ENCODE measurements around the gene SSH2.

The SSH2 gene

DNA sequence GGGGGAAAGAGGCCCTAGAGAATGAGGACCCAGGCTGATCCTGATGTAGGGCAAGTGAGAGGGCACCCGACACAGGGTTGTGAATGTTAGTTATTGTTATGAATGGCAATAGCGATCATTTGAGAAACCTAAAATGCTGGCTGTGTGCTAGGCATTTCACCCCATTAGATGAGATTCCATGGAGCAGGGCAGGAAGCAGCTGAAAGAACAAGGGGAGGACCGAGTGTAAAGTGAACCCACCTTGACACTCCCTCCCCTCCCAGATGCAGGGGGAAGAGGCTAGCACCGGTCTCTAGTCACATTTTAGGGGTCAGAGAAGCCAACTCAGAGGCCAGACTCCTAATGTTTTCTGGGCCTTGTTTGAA lies 306.8 kb downstream of the SSH2 start:
- Histone ChIP-seq H3K27me3 (ENCODE audit: control insufficient read depth, insufficient read depth, low read length) (no peaks in the 10 kb centered on the region), H3K36me3 (ENCODE audit: control insufficient read depth, insufficient read depth, low read length) (no peaks in the 10 kb centered on the region), H3K4me3 (ENCODE audit: low read length) (peak overlapping the region; percentile 69), H3K4me1 (ENCODE audit: control insufficient read depth, insufficient read depth, low read length) (peaks cover 7% of the 10 kb centered on the region), H3K9ac (ENCODE audit: low read length) (no peak overlapping the region), H3K27ac (ENCODE audit: low read depth, low read length) (no peak overlapping the region)

DNA sequence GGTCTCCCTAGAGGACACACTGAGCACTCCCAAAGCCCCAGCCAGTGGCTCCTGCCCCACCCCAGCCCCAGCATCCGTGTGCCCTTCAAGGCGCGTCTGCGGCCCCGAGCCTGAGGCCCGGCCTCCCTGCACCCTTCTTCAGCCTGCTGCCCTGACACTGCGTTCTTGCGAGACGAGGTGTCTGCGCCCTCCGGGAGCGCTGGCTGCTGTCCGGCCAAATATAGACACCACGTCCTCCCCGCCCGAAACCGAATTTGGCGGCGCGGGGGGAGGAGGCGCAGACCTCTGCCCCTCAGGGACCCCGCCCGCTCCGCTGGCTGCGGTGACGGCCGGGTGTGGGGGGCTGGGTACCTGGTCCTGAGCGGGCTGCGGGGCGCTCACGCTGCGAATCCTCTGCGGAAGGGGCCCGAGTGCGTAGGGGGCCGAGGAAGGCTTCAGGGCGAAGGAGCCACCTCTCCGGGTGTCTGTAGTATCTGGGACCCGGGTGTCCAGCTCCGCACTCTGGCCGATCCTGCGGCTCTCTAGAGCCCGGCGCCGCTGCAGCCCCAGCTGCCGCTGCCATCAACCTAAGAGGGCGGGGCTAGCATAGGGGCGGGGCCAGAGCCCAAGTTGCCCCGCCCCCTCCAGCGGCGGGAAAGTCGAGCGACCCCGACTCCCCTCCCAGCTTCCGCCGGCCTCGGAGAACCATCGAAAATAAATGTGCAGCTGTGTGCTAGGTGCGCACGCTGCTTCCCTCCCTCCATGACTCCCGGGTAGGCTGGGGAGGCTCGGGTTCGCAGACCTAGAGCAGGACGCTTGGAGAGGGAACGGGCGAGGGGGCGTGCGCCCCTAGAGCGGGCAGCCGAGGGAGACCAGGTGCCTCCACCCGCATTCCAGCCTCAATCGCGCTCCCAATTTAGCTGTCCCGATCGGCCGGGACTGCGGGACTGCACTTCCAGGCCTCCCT lies 307.4 kb downstream of the SSH2 start, which contains the start of gene CORO6:
TSS of gene CORO6 (minus strand) at position 576 of the 946 bp plus-strand sequence. CDS start 1,491 bp downstream, outside the sequence.
- Histone ChIP-seq H3K27me3 (ENCODE audit: control insufficient read depth, insufficient read depth, low read length) (no peaks in the 10 kb centered on the region), H3K36me3 (ENCODE audit: control insufficient read depth, insufficient read depth, low read length) (no peaks in the 10 kb centered on the region), H3K9ac (ENCODE audit: low read length) (peak within 1 kb of the TSS; percentile 32), H3K4me1 (ENCODE audit: control insufficient read depth, insufficient read depth, low read length) (peaks cover 8% of the 10 kb centered on the region), H3K27ac (ENCODE audit: low read depth, low read length) (peak within 1 kb of the TSS; percentile 82), H3K4me3 (ENCODE audit: low read length) (peak within 1 kb of the TSS; percentile 69)

GRCh38 chr17:29621751-29622194 lies 308.3 kb downstream of the SSH2 start:
- Histone ChIP-seq H3K27ac (ENCODE audit: low read depth, low read length) (peak overlapping the region; percentile 82), H3K27me3 (ENCODE audit: control insufficient read depth, insufficient read depth, low read length) (no peaks in the 10 kb centered on the region), H3K36me3 (ENCODE audit: control insufficient read depth, insufficient read depth, low read length) (no peaks in the 10 kb centered on the region), H3K4me3 (ENCODE audit: low read length) (peak overlapping the region; percentile 69), H3K9ac (ENCODE audit: low read length) (peak overlapping the region; percentile 32), H3K4me1 (ENCODE audit: control insufficient read depth, insufficient read depth, low read length) (peaks cover 15% of the 10 kb centered on the region)

DNA sequence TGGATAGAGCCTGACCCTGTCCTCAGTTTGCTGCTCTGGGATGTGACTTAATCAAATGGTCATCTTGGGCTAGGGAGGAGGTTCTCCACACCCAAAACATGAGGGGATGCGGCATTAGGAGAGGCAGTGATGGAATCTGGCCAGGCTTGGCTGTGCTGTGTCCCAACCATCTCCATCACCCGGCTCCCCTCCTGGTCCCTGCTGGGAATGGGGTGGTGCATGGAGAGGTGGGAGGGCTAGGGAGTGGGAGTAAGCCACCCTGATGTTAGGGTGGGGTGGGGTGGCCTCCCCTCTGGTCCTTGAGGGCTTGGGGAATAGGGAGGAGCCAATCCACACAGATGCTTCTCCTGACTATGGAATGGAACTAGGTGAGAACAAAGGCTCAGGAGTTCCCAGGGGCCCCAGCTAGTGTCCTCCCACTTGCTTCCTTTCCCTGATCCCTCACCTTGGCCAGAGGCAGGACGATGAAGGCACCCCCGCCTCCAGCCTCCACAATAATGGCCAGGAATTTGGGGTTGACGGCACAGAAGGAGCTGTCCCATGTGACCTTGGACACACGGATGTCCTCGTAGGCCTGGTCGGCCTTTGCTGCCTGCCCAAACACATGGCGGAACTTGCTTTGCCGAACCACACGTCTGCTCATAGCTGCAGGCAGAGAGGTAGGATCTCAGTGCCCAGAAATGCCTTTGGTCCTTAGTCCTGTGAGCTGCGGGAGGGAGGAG lies 309.1 kb downstream of the SSH2 start:
- H3K4me1 ChIP-seq (ENCODE audit: control insufficient read depth, insufficient read depth, low read length): peaks cover 23% of the 10 kb centered on the region
- no peaks in the 10 kb centered on the region for H3K36me3 ChIP-seq (ENCODE audit: control insufficient read depth, insufficient read depth, low read length)
- H3K27me3 ChIP-seq (ENCODE audit: control insufficient read depth, insufficient read depth, low read length): no peaks in the 10 kb centered on the region
- no peak overlapping the region for H3K4me3 ChIP-seq (ENCODE audit: low read length)
- no peak overlapping the region for H3K9ac ChIP-seq (ENCODE audit: low read length)
- H3K27ac ChIP-seq (ENCODE audit: low read depth, low read length): peak overlapping the region; percentile 7

- H3K36me3 ChIP-seq (ENCODE audit: control insufficient read depth, insufficient read depth, low read length): no peaks in the 10 kb centered on the region
- no peak overlapping the region for H3K27ac ChIP-seq (ENCODE audit: low read depth, low read length)
- no peak overlapping the region for H3K4me3 ChIP-seq (ENCODE audit: low read length)
- no peak overlapping the region for H3K9ac ChIP-seq (ENCODE audit: low read length)
- H3K27me3 ChIP-seq (ENCODE audit: control insufficient read depth, insufficient read depth, low read length): no peaks in the 10 kb centered on the region
- H3K4me1 ChIP-seq (ENCODE audit: control insufficient read depth, insufficient read depth, low read length): peaks cover 24% of the 10 kb centered on the region
These were observed 309.8 kb downstream of the SSH2 start for GRCh38 chr17:29620271-29620670.

DNA sequence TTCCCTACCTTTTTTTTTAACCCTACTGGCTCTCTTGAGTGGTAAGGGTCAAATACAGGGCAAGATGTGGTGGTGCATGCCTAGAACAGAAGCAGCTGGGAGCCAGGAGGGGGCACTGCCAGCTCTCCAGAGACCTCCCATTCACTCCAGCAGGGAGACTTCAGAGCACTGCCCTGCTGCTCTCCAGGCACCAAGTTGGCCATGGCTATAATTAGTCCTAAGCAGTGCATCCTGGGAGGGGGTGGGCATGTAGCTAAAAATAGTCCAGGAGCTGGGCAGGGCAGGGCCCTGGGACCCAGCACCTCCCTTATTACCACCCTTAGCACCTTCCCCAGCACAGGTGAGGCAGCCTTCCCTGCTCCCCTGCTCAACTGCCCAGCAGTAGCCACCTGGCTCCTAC lies 310.8 kb downstream of the SSH2 start:
- Histone ChIP-seq H3K27ac (ENCODE audit: low read depth, low read length) (no peak overlapping the region), H3K9ac (ENCODE audit: low read length) (no peak overlapping the region), H3K27me3 (ENCODE audit: control insufficient read depth, insufficient read depth, low read length) (no peaks in the 10 kb centered on the region), H3K4me1 (ENCODE audit: control insufficient read depth, insufficient read depth, low read length) (peaks cover 27% of the 10 kb centered on the region), H3K36me3 (ENCODE audit: control insufficient read depth, insufficient read depth, low read length) (no peaks in the 10 kb centered on the region), H3K4me3 (ENCODE audit: low read length) (no peak overlapping the region)

DNA sequence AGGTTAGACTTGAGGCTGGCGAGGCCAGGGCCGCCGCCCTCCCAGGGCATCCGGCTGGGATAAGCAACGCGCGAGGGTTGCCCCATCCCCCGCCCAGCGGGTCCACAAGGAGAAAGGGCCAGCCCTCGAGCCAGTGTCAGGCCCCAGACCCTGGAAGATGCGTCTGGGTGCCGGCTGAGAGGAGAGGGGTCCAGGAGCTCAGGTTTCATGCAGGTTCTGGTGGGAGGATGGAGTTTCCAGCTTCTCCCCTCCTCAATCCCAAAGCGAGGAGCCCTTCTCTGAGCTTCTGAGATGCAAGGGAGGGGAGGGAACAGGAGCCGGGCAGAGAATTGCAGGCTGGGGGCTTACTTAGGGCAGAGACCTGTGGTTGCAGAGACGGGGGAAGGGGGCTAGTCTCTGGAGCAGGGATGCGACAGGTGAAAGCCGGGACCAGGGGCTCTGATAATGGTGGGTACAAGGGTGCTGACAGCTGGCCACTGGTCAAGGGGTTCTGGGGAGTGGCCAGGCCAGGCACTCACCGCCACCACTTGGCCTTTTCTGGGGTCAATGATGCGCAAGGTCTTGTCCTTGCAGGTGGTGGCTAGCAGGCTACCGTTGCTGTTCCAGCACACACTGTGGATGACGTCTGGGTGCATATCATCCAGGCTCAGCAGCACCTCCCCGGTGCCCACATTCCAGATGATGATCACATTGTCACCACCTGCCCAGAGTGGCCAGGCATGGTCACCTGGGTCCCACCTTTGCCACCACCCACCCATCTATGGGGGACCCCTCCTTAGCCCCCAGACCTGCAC lies 311.6 kb downstream of the SSH2 start:
- H3K36me3 ChIP-seq (ENCODE audit: control insufficient read depth, insufficient read depth, low read length): no peaks in the 10 kb centered on the region
- H3K4me3 ChIP-seq (ENCODE audit: low read length): peak overlapping the region; percentile 68
- peaks cover 29% of the 10 kb centered on the region for H3K4me1 ChIP-seq (ENCODE audit: control insufficient read depth, insufficient read depth, low read length)
- no peak overlapping the region for H3K9ac ChIP-seq (ENCODE audit: low read length)
- H3K27ac ChIP-seq (ENCODE audit: low read depth, low read length): no peak overlapping the region
- H3K27me3 ChIP-seq (ENCODE audit: control insufficient read depth, insufficient read depth, low read length): no peaks in the 10 kb centered on the region

DNA sequence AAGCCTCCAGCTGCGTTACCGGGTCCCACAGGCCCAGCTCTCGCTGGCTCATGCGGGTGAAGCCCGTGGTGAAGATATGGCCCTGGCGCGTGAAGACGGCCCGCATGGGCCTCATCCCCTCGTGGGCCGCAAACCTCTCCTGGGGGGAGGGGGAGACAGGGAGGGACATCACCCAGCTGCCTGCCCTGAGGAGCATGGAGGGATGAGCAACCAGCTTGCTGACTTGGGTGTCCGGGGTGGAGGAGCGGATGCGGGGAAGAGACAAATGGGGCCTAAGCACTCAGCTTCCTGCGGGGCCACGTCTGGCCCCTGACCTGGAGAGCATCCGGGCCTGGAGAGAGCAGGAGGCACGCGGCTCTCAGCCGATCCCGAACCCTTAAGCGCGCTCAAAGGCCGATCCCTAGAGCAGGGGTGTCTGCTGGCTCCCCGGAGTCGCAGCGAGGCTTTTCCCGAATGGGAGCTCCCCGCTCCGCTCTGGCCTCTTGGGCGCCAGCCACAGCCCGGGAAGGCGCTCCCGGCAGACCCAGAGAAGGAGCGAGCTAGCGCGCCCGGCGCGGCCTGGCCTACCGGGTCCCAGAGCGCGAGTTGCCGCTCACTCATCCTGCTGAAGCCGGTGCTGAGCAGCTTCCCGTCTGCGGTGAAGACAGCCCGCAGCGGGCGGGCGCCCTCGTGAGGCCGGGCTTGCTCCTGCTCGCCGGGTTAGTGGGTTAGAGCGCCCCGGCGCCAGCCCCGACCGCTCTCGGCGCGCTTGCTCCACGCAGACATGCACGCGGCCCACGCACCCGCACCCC lies 312.4 kb downstream of the SSH2 start:
- Histone ChIP-seq H3K4me3 (ENCODE audit: low read length) (peak overlapping the region; percentile 68), H3K27me3 (ENCODE audit: control insufficient read depth, insufficient read depth, low read length) (no peaks in the 10 kb centered on the region), H3K9ac (ENCODE audit: low read length) (no peak overlapping the region), H3K27ac (ENCODE audit: low read depth, low read length) (peak overlapping the region; percentile 2), H3K4me1 (ENCODE audit: control insufficient read depth, insufficient read depth, low read length) (peaks cover 27% of the 10 kb centered on the region), H3K36me3 (ENCODE audit: control insufficient read depth, insufficient read depth, low read length) (no peaks in the 10 kb centered on the region)

GRCh38 chr17:29617125-29617480 lies 312.9 kb downstream of the SSH2 start:
- H3K4me1 ChIP-seq (ENCODE audit: control insufficient read depth, insufficient read depth, low read length): peaks cover 27% of the 10 kb centered on the region
- H3K9ac ChIP-seq (ENCODE audit: low read length): no peak overlapping the region
- no peak overlapping the region for H3K27ac ChIP-seq (ENCODE audit: low read depth, low read length)
- H3K36me3 ChIP-seq (ENCODE audit: control insufficient read depth, insufficient read depth, low read length): no peaks in the 10 kb centered on the region
- H3K4me3 ChIP-seq (ENCODE audit: low read length): peak overlapping the region; percentile 68
- no peaks in the 10 kb centered on the region for H3K27me3 ChIP-seq (ENCODE audit: control insufficient read depth, insufficient read depth, low read length)

GRCh38 chr17:29616300-29617048 lies 313.6 kb downstream of the SSH2 start:
- H3K36me3 ChIP-seq (ENCODE audit: control insufficient read depth, insufficient read depth, low read length): no peaks in the 10 kb centered on the region
- H3K9ac ChIP-seq (ENCODE audit: low read length): peak overlapping the region; percentile 7
- peak overlapping the region; percentile 76 for H3K27ac ChIP-seq (ENCODE audit: low read depth, low read length)
- H3K4me3 ChIP-seq (ENCODE audit: low read length): peak overlapping the region; percentile 68
- H3K4me1 ChIP-seq (ENCODE audit: control insufficient read depth, insufficient read depth, low read length): peaks cover 23% of the 10 kb centered on the region
- no peaks in the 10 kb centered on the region for H3K27me3 ChIP-seq (ENCODE audit: control insufficient read depth, insufficient read depth, low read length)

Data from rectal smooth muscle tissue (tissue), 1 donor.